ENCODE measurements around the gene ACOT2.

DNA sequence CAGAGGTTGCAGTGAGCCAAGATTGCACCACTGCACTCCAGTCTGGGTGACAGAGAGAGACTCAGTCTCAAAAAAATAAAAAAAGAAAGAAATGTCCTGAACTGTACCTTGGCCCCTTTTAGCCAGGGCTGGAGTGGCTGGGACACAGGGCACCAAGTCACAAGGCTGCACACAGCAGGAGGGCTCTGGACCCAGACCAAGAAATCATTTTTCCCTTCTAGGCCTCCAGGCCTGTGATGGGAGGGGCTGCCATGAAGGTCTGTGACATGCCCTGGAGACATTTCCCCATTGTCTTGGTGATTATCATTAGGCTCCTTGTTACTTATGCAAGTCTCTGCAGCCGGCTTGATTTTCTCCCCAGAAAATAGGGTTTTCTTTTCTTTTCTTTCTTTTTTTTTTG lies 38.2 kb downstream of the ACOT2 start:
- TF ChIP-seq, protein P1, sequence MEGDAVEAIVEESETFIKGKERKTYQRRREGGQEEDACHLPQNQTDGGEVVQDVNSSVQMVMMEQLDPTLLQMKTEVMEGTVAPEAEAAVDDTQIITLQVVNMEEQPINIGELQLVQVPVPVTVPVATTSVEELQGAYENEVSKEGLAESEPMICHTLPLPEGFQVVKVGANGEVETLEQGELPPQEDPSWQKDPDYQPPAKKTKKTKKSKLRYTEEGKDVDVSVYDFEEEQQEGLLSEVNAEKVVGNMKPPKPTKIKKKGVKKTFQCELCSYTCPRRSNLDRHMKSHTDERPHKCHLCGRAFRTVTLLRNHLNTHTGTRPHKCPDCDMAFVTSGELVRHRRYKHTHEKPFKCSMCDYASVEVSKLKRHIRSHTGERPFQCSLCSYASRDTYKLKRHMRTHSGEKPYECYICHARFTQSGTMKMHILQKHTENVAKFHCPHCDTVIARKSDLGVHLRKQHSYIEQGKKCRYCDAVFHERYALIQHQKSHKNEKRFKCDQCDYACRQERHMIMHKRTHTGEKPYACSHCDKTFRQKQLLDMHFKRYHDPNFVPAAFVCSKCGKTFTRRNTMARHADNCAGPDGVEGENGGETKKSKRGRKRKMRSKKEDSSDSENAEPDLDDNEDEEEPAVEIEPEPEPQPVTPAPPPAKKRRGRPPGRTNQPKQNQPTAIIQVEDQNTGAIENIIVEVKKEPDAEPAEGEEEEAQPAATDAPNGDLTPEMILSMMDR (IDR thresholded peaks at IDR 0.05) = no peak
- TF ChIP-seq POLR2A (IDR thresholded peaks at IDR 0.05) = no peak
